ENCODE measurements around the gene CHAF1B.

CHAF1B gene

GRCh38 chr21:36411301-36411700, 26.1 kb downstream of the CHAF1B start:
- TF ChIP-seq GATA2 (IDR thresholded peaks at IDR 0.05; ENCODE audit: low read depth, low read length) (no peak), GATA3 (IDR thresholded peaks at IDR 0.05; ENCODE audit: low read depth, low read length) (no peak)

- no peak for TF ChIP-seq GATA3 (IDR thresholded peaks at IDR 0.05; ENCODE audit: low read depth, low read length)
- TF ChIP-seq GATA2 (IDR thresholded peaks at IDR 0.05; ENCODE audit: low read depth, low read length), result no peak
Measured at GRCh38 chr21:36412916-36413315, 27.7 kb downstream of the CHAF1B start.

- TF ChIP-seq GATA3 (IDR thresholded peaks at IDR 0.05; ENCODE audit: low read depth, low read length) (no peak), GATA2 (IDR thresholded peaks at IDR 0.05; ENCODE audit: low read depth, low read length) (no peak)
Measured at GRCh38 chr21:36415375-36415774, 30.2 kb downstream of the CHAF1B start.

- TF ChIP-seq GATA3 (IDR thresholded peaks at IDR 0.05; ENCODE audit: low read depth, low read length) (no peak), GATA2 (IDR thresholded peaks at IDR 0.05; ENCODE audit: low read depth, low read length) (no peak)
Measured at GRCh38 chr21:36419241-36419640, 34.0 kb downstream of the CHAF1B start.

GRCh38 chr21:36419996-36420395, 34.8 kb downstream of the CHAF1B start:
- TF ChIP-seq GATA3 (IDR thresholded peaks at IDR 0.05; ENCODE audit: low read depth, low read length) (no peak), GATA2 (IDR thresholded peaks at IDR 0.05; ENCODE audit: low read depth, low read length) (no peak)

- TF ChIP-seq GATA2 (IDR thresholded peaks at IDR 0.05; ENCODE audit: low read depth, low read length) (no peak), GATA3 (IDR thresholded peaks at IDR 0.05; ENCODE audit: low read depth, low read length) (no peak)
Measured at GRCh38 chr21:36420571-36421339, 35.6 kb downstream of the CHAF1B start.

- peak; percentile 81 for TF ChIP-seq GATA2 (IDR thresholded peaks at IDR 0.05; ENCODE audit: low read depth, low read length)
- no peak for TF ChIP-seq GATA3 (IDR thresholded peaks at IDR 0.05; ENCODE audit: low read depth, low read length)
Measured at GRCh38 chr21:36422279-36423098, 37.3 kb downstream of the CHAF1B start.

- TF ChIP-seq GATA3 (IDR thresholded peaks at IDR 0.05; ENCODE audit: low read depth, low read length) (no peak), GATA2 (IDR thresholded peaks at IDR 0.05; ENCODE audit: low read depth, low read length) (no peak)
Measured at GRCh38 chr21:36423771-36424433, 38.7 kb downstream of the CHAF1B start.

GRCh38 chr21:36424592-36424991, 39.4 kb downstream of the CHAF1B start:
- TF ChIP-seq GATA2 (IDR thresholded peaks at IDR 0.05; ENCODE audit: low read depth, low read length) (no peak), GATA3 (IDR thresholded peaks at IDR 0.05; ENCODE audit: low read depth, low read length) (no peak)

- TF ChIP-seq GATA3 (IDR thresholded peaks at IDR 0.05; ENCODE audit: low read depth, low read length) (no peak), GATA2 (IDR thresholded peaks at IDR 0.05; ENCODE audit: low read depth, low read length) (no peak)
Measured at GRCh38 chr21:36425286-36425685, 40.1 kb downstream of the CHAF1B start.

GRCh38 chr21:36427502-36427901, 42.3 kb downstream of the CHAF1B start:
- TF ChIP-seq GATA2 (IDR thresholded peaks at IDR 0.05; ENCODE audit: low read depth, low read length), result no peak
- TF ChIP-seq GATA3 (IDR thresholded peaks at IDR 0.05; ENCODE audit: low read depth, low read length), result no peak

- TF ChIP-seq GATA2 (IDR thresholded peaks at IDR 0.05; ENCODE audit: low read depth, low read length) (no peak), GATA3 (IDR thresholded peaks at IDR 0.05; ENCODE audit: low read depth, low read length) (no peak)
Measured at GRCh38 chr21:36428761-36429432, 43.7 kb downstream of the CHAF1B start.

- TF ChIP-seq GATA2 (IDR thresholded peaks at IDR 0.05; ENCODE audit: low read depth, low read length), result no peak
- no peak for TF ChIP-seq GATA3 (IDR thresholded peaks at IDR 0.05; ENCODE audit: low read depth, low read length)
Measured at GRCh38 chr21:36429947-36430546, 44.9 kb downstream of the CHAF1B start.
